Measurements from ENCODE around the gene TJP1. TPM values are rescaled to one million over a fixed set of nuclear protein-coding genes. Genes with fewer than 3 reads are reported as not detected.
A peak's percentile ranks its signal among the peaks of the same experiment; 100 is the strongest.
"Not testable (repeated sequence)": the region's sequence is repeated elsewhere in the genome, so short reads cannot be mapped to it uniquely, and the experiment has no call there.

Gene TJP1
- total RNA-seq, 1 donor from 2014 or later = 172 TPM

DNA sequence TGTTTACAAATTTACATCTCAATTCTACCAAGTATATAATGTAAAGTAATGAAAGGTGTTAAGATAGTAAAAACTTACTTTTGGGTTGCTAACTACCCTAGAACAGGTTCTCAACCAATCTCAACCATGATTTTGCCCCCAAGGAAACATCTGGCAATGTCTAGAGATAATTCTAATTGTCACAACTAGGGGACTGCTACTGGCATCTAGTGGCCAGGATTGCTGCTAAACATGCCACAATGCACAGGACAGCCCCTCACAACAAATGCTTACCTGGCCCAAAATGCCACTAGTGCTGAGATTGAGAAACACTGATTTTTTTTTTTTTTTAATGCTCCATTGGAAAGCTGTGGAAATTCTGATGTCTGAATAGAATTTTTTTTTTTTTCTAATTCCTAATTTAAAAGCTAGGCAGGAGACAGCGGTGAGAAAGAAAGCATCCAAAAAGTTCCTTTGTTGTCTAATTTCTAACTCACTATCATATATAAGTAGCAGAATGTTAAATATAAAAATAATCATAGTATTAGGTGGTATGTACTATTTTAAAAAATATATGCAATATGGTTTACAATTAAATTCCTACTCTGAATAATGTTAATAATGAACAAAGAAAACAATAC lies 81.5 kb downstream of the TJP1 start:
- Mint-ChIP-seq H3K4me1 (ENCODE audit: low read depth) (peaks cover 8% of the 10 kb centered on the region), H3K36me3 (ENCODE audit: insufficient read depth) (peaks cover 27% of the 10 kb centered on the region), H3K27me3 (no peaks in the 10 kb centered on the region), H3K9me3 (ENCODE audit: low read depth) (no peaks in the 10 kb centered on the region), H3K27ac (no peak overlapping the region), H3K4me3 (ENCODE audit: low read depth) (no peak overlapping the region)
- TF ChIP-seq CTCF (IDR thresholded peaks at IDR 0.05; ENCODE audit: unreplicated experiment) = peak; percentile 25
- DNase-seq (ENCODE audit: low spot score, unreplicated experiment) = no peak

- no peak for DNase-seq (ENCODE audit: low spot score, unreplicated experiment)
- Mint-ChIP-seq H3K36me3 (ENCODE audit: insufficient read depth) (peaks cover 36% of the 10 kb centered on the region), H3K27ac (peak overlapping the region; percentile 9), H3K4me3 (ENCODE audit: low read depth) (no peak overlapping the region), H3K27me3 (no peaks in the 10 kb centered on the region), H3K4me1 (ENCODE audit: low read depth) (peaks cover 10% of the 10 kb centered on the region), H3K9me3 (ENCODE audit: low read depth) (no peaks in the 10 kb centered on the region)
- no peak for TF ChIP-seq CTCF (IDR thresholded peaks at IDR 0.05; ENCODE audit: unreplicated experiment)
These were observed 85.6 kb downstream of the TJP1 start for GRCh38 chr15:29736744-29737020.

DNA sequence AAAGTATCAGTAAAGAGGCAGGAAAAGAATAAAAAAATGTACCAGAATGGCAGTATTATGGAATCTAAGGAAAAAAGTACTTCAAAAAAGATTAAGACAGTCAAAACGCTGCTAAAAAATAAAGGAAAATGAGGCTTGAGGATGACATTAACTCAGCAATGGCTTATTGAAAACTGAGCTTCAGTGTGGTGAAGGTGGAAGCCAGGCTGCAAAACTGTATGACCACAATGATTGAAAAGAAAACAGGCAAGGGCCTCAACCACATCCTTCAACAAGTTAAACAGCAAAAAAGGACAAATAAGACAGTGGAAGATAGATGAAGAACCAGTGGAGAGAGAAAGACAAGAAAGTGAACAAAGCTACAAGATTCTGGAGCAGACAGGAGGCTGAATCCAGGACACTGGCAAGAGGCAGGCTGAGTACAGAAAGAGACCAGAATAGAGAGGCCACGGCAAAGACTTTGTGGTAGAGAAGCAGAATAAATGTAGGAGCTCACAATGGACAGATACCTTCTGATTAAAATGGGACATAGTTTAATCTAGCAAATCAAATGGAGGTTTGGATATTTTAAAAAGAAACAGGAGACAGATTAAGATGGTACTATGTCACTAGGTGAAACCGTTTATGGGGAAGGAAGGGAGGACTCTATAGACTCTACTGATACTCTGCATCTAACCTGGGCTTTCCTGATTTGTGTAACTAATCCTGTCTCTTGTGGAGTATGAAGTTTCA lies 86.1 kb downstream of the TJP1 start:
- peaks cover 38% of the 10 kb centered on the region for H3K36me3 Mint-ChIP-seq (ENCODE audit: insufficient read depth)
- no peak overlapping the region for H3K4me3 Mint-ChIP-seq (ENCODE audit: low read depth)
- no peak for TF ChIP-seq CTCF (IDR thresholded peaks at IDR 0.05; ENCODE audit: unreplicated experiment)
- no peaks in the 10 kb centered on the region for H3K27me3 Mint-ChIP-seq
- peak overlapping the region; percentile 23 for H3K27ac Mint-ChIP-seq
- DNase-seq (ENCODE audit: low spot score, unreplicated experiment) = no peak
- H3K4me1 Mint-ChIP-seq (ENCODE audit: low read depth) = peaks cover 10% of the 10 kb centered on the region
- H3K9me3 Mint-ChIP-seq (ENCODE audit: low read depth) = no peaks in the 10 kb centered on the region

DNA sequence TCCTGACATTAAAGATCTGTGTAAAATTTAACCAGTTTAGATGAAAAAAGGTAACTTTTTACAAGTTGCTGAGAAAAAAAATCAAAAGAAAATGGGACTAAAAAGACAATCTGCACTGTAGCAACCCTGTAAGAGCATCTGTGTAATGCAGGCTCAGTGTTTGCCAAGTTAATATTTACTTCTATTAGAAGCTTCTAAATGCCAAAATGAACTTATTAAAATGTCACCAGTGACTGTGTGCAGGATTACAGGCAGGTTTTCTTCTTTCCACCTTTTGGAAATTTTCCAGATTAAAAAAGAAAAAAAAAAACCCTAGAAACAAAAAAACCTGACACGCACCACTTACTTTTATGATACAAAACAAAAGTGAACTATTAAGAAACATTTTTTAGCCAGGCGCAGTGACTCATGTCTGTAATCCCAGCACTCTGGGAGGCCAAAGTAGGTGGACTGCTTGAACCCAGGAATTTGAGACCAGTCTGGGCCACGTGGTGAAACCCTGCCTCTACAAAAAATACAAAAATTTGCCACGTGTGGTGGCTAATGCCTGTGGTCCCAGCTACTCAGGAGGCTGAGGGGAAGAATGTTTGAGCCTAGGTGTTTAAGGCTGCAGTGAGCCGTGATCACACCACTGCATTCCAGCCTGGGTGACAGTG lies 87.2 kb downstream of the TJP1 start:
- Mint-ChIP-seq H3K4me3 (ENCODE audit: low read depth) (no peak overlapping the region), H3K9me3 (ENCODE audit: low read depth) (no peaks in the 10 kb centered on the region), H3K27ac (no peak overlapping the region), H3K4me1 (ENCODE audit: low read depth) (peaks cover 10% of the 10 kb centered on the region), H3K36me3 (ENCODE audit: insufficient read depth) (peaks cover 37% of the 10 kb centered on the region), H3K27me3 (no peaks in the 10 kb centered on the region)
- no peak for TF ChIP-seq CTCF (IDR thresholded peaks at IDR 0.05; ENCODE audit: unreplicated experiment)
- no peak for DNase-seq (ENCODE audit: low spot score, unreplicated experiment)

DNA sequence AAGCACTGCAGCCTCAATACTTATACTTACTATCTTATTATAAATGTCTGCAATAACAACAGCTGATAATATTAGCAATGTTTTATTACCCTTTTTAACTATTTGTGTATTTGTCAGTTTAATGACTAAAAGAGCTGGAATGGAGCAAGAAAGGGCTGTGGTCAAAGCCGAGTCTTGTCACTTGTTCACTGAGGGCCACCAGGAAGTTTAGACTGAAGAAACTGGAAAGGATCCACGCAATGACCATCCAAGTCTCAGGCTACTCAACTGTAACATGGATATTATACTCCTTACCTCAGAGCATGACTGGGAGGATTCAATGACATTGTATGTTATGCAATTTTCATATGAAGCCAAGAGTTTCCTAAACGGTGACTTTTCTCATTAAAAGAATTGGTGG lies 90.4 kb downstream of the TJP1 start:
- Mint-ChIP-seq H3K36me3 (ENCODE audit: insufficient read depth) (peaks cover 44% of the 10 kb centered on the region), H3K27ac (no peak overlapping the region), H3K4me1 (ENCODE audit: low read depth) (peaks cover 10% of the 10 kb centered on the region), H3K9me3 (ENCODE audit: low read depth) (no peaks in the 10 kb centered on the region), H3K4me3 (ENCODE audit: low read depth) (no peak overlapping the region), H3K27me3 (no peaks in the 10 kb centered on the region)
- no peak for DNase-seq (ENCODE audit: low spot score, unreplicated experiment)
- no peak for TF ChIP-seq CTCF (IDR thresholded peaks at IDR 0.05; ENCODE audit: unreplicated experiment)

DNA sequence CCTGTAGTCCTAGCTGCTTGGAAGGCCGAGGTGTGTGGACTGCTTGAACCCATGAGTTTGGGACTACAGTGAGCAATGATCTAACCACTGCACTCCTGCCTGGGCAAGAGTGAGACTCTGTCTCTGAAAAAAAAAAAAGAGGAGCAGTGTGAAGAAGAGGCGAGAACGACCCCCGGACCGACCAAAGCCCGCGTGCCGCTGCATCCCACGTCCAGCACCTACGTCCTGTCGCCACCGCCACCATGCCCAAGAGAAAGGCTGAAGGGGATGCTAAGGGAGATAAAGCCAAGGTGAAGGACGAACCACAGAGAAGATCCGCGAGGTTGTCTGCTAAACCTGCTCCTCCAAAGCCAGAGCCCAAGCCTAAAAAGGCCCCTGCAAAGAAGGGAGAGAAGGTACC lies 91.8 kb downstream of the TJP1 start:
- Mint-ChIP-seq H3K36me3 (ENCODE audit: insufficient read depth) (peaks cover 52% of the 10 kb centered on the region), H3K27ac (peak overlapping the region; percentile 41)
- not testable (repeated sequence) for DNase-seq (ENCODE audit: low spot score, unreplicated experiment); H3K9me3 Mint-ChIP-seq (ENCODE audit: low read depth); H3K27me3 Mint-ChIP-seq; H3K4me1 Mint-ChIP-seq (ENCODE audit: low read depth); H3K4me3 Mint-ChIP-seq (ENCODE audit: low read depth)
